Stomach (tissue), 9 donors: ENCODE results near the gene COL11A2. TPM values are rescaled to one million over a fixed set of nuclear protein-coding genes. Genes with fewer than 3 reads are reported as not detected.
A peak's percentile ranks its signal among the peaks of the same experiment; 100 is the strongest.

Experiments used
- DNase-seq, 2 donors: peaks; one replicate each; pipeline versions ENCODE4 v3.0.0 to v3.0.0-alpha.2; 2013 to 2019
- H3K27ac ChIP-seq, 5 donors: fragments of 200-600 bp in 4 of 5; sonication (generic) in 4 of 5; one replicate each; pipeline ENCODE4 v1.5.1; 2013 to 2019; ENCODE audit warnings: mild to moderate bottlenecking in 1 of 5, moderate library complexity in 1 of 5
- H3K27me3 ChIP-seq, 3 donors: fragments of 200-600 bp; sonication (generic); one replicate each; pipeline ENCODE4 v1.5.1; 2017 to 2019; ENCODE audit warnings: mixed run types in 1 of 3
- H3K36me3 ChIP-seq, 4 donors: fragments of 200-600 bp; sonication (generic); 1 replicate in 3 of 4; 2 replicates in 1 of 4; pipeline ENCODE4 v1.5.1; 2016 to 2019
- H3K4me1 ChIP-seq, 4 donors: fragments of 200-600 bp; sonication (generic); one replicate each; pipeline ENCODE4 v1.5.1; 2016 to 2019
- H3K4me3 ChIP-seq, 4 donors: fragments of 200-600 bp; sonication (generic) in 3 of 4; one replicate each; pipeline ENCODE4 v1.5.1; 2016 to 2019; ENCODE audit warnings: mild to moderate bottlenecking in 1 of 4
- H3K9me3 ChIP-seq, 4 donors: fragments of 200-600 bp; sonication (generic); one replicate each; pipeline ENCODE4 v1.5.1; 2016 to 2019
- EP300 ChIP-seq: sonication (generic); formaldehyde crosslinking; IDR thresholded peaks from one replicate; pipeline ENCODE4 v1.6.1; 2017; ENCODE audit warnings: antibody characterized with exemption
- POLR2A ChIP-seq, 4 donors: fragments of 450-650 bp; IDR thresholded peaks; one replicate each; pipeline ENCODE4 v1.6.1; 2016; ENCODE audit warnings: antibody characterized with exemption in 4 of 4, control low read depth in 2 of 4, mild to moderate bottlenecking in 1 of 4, moderate library complexity in 1 of 4
- POLR2AphosphoS5 ChIP-seq, 3 donors: sonication (generic); formaldehyde crosslinking; IDR thresholded peaks; one replicate each; pipeline ENCODE4 v1.6.1; 2016; ENCODE audit warnings: antibody characterized with exemption in 3 of 3
- WGBS, 5 donors: extraction: QIAGEN DNeasy Blood & Tissue Kit in 3 of 5; methylation state at CpG; one replicate each; pipeline versions ENCODE4 v1.1.5 to v1.1.7; 2013 to 2018; 5-methylcytosine and 5-hydroxymethylcytosine counted together
- intact Hi-C: fragments of 100-400 bp; cut with DNase I; formaldehyde crosslinking; loops from one replicate; pipeline ENCODE4 v1.15.1; 2023; ENCODE audit warnings: low total_unique reads
- polyA plus RNA-seq, 3 donors: library from polyadenylated mRNA; stranded (reverse); fragments of 200-250 nt; gene quantifications; one replicate each; pipeline ENCODE4 v1.2.3, GENCODE V29; 2013
- total RNA-seq, 5 donors: library from RNA; depleted of rRNA; stranded (reverse); fragments of >200 nt; gene quantifications; one replicate each; pipeline versions ENCODE4 v1.1.0 to v1.2.3, GENCODE V29; 2014 to 2016
- TF ChIP-seq, protein P1 (sequence below), 7 experiments: fragments of 450-650 bp in 4 of 7; fragments of 200-600 bp in 3 of 7; sonication (generic) in 3 of 7; IDR thresholded peaks; one replicate each; pipeline ENCODE4 v1.5.1; 2016 to 2019; ENCODE audit warnings: antibody characterized with exemption in 7 of 7, control low read depth in 2 of 7, mild to moderate bottlenecking in 1 of 7
- donor health status: healthy with polysubstance abuse.
- donor health status: Bipolar disorder and iron deficiency.
- donor health status: healthy.

COL11A2 gene
- total and polyA plus RNA-seq, 8 donors: under 0.01 to 1.5 (median 0.87) TPM; not detected in 3

DNA sequence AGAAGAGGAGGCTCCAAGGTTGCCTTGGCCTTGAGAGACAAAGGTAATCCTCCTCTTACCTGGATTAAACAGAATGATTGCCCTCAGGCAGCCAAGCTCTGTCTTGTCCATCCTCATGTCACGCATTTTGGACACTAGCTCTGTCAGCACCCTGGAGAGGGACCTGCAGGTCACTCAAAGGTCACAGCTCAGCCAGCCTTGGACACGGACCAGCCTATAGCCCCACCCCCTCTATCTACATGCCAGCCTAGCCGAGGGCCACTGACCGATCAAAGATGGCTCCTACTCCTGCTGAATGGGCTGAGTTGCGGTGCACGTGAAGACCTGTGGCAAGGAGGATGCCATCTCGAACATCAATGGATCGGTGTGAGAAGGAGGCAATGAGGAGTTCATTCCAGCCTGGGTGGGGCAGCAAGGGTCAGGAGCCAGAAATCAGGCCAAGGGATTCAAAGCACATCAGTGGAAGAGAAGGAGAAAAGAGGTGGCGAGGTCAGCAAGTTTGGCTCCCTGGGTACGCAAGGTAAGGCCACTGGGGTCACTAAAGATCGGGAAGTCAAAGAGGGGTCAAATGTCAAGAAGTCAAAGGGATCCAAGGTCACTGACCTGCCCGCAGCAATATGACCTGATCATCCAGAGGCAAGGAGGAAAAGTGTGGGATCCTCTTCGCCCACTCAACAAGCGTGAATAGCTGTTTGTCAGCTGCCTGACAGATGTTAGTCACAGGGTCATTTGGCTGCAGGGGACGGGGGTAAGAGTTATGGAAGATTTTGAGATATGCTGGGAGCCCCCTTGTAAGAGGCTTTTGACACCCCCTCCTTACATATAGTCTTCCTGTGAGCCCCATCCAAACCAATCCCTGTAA lies 3.3 kb upstream of the COL11A2 start:
- TF ChIP-seq EP300 (no peak), POLR2A (IDR thresholded peaks at IDR 0.05) (no peak)
- TF ChIP-seq, protein P1, sequence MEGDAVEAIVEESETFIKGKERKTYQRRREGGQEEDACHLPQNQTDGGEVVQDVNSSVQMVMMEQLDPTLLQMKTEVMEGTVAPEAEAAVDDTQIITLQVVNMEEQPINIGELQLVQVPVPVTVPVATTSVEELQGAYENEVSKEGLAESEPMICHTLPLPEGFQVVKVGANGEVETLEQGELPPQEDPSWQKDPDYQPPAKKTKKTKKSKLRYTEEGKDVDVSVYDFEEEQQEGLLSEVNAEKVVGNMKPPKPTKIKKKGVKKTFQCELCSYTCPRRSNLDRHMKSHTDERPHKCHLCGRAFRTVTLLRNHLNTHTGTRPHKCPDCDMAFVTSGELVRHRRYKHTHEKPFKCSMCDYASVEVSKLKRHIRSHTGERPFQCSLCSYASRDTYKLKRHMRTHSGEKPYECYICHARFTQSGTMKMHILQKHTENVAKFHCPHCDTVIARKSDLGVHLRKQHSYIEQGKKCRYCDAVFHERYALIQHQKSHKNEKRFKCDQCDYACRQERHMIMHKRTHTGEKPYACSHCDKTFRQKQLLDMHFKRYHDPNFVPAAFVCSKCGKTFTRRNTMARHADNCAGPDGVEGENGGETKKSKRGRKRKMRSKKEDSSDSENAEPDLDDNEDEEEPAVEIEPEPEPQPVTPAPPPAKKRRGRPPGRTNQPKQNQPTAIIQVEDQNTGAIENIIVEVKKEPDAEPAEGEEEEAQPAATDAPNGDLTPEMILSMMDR (IDR thresholded peaks at IDR 0.05): no peak
- DNase-seq: no peak
- WGBS, 5 donors: 76 to 82% (median 80%) methylated on average over 15 of the region's 15 CpGs
- H3K9me3 ChIP-seq: no peaks in the 10 kb centered on the region
- intact Hi-C loops: no loop called here
- H3K4me1 ChIP-seq: peaks cover 39 to 52% (median 47%) of the 10 kb centered on the region in 4 donors
- H3K4me3 ChIP-seq: no peak overlapping the region
- H3K27ac ChIP-seq: no peak overlapping the region
- H3K36me3 ChIP-seq: peaks cover 34 to 46% (median 38%) of the 10 kb centered on the region in 4 donors
- peaks cover 0 to 30% (median 18%) of the 10 kb centered on the region in 3 donors for H3K27me3 ChIP-seq

DNA sequence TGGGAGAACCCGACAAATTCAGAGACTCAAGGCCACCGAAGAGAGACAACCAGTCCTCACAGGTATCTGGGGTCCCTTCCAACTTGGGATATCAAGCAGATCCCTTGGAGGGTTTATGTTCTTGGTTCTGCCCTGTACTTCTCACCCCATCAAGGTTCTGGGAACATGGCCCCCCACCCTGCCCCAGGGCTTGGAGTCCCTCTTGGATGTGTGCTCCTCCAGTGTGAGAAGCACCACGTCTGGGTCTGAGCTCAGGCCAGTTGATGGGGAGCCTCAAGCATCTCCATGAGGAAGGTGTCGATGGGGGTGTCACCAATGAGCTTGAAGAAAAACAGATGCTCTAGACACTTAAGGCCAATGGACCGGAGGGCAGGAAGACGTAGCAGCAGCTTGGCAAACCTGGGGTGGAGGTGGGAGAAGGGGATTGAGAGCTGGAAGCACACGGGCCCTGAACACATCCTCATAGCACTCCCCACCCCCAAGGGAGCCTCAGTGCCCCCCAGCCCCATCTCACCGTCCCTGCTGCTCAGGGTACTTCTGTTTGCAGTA lies 2.2 kb upstream of the COL11A2 start:
- no peak overlapping the region for H3K4me3 ChIP-seq
- intact Hi-C loops: no loop called here
- no peak overlapping the region for H3K27ac ChIP-seq
- no peak for TF ChIP-seq POLR2A (IDR thresholded peaks at IDR 0.05)
- TF ChIP-seq POLR2AphosphoS5 (IDR thresholded peaks at IDR 0.05): no peak
- no peak for TF ChIP-seq EP300
- TF ChIP-seq, protein P1 (IDR thresholded peaks at IDR 0.05): no peak
- peaks cover 0 to 41% (median 18%) of the 10 kb centered on the region in 3 donors for H3K27me3 ChIP-seq
- DNase-seq: no peak
- H3K4me1 ChIP-seq: peaks cover 35 to 49% (median 42%) of the 10 kb centered on the region in 4 donors
- 72 to 83% (median 77%) methylated on average over 8 of the region's 8 CpGs for WGBS, 5 donors
- H3K9me3 ChIP-seq: no peaks in the 10 kb centered on the region
- peaks cover 34 to 46% (median 38%) of the 10 kb centered on the region in 4 donors for H3K36me3 ChIP-seq

DNA sequence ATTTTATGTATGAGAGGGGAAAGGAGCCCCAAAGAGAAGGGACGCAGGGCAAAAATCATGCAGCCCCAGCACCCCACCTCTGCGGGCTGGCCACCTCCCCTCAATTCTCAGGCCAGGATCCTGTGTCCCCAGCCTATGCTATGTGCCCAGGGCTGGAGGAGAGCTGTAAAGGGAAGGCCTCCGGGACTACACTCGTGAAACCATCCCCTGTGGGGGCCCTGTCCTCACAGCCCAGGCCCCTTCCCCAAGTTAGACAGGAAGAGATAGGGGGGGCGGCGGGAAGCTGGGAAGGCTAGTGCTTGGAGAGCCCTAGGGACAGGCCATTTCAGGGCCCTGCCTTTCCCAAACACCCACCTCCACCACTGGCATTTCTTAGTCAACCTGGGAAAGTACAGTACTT lies 1.4 kb upstream of the COL11A2 start:
- no peak for DNase-seq
- WGBS, 5 donors: 50 to 65% (median 54%) methylated on average over 6 of the region's 6 CpGs
- intact Hi-C loops: no loop called here
- no peaks in the 10 kb centered on the region for H3K9me3 ChIP-seq
- peak overlapping the region in 2 of 5 donors; percentile 29 to 71 for H3K27ac ChIP-seq
- peaks cover 28 to 40% (median 33%) of the 10 kb centered on the region in 4 donors for H3K4me1 ChIP-seq
- peaks cover 0 to 41% (median 18%) of the 10 kb centered on the region in 3 donors for H3K27me3 ChIP-seq
- peak overlapping the region; percentile 41 to 43 (median 41) for H3K4me3 ChIP-seq
- peaks cover 34 to 46% (median 38%) of the 10 kb centered on the region in 4 donors for H3K36me3 ChIP-seq
- TF ChIP-seq POLR2A (IDR thresholded peaks at IDR 0.05) (no peak), EP300 (no peak), POLR2AphosphoS5 (IDR thresholded peaks at IDR 0.05) (no peak)
- TF ChIP-seq, protein P1 (IDR thresholded peaks at IDR 0.05): no peak

DNA sequence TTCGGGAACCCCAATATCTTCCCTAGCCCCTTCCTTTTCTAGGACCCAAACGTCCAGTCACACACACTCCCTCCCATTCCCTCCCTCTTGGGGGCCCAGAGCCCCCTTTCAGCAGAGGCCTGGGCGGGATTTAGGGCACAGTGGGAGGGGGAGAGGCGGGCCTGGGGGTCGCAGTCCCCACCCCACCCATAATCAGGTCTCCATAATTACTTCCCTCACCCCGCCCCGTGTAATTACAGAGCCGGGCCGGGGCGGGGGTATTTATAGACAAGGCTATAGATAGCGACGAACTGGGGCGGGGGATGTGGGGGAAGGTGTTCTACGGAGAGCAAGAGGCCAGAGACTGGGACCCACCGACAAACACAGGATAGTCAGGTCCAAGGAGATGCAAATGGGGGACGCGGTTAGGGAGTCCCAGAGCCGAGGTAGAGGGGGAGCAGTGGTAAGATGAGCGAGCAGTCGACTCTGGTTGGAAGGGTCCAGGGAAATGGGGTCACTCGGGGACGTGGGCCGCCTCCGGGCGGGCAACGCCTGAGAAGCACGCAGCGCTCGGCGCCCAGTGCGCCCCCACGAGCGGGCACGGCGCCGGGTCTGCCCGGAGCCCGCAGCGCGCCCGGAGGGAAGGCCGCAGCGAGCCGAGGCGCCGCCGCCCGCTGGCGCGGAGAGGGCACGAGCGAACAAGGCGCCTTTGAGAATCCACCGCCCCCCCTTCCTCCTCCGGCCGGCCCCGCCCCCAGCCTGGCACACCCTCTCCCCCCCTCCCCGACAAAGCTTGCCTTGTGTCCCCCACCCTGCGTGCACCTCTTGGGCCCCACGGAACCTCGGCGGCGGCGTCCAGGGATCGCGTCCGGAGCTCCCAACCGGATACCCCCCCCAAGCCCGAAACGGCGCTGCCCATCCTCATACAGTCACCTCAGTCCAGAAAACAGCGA lies 670 bp upstream of the COL11A2 start:
- H3K4me1 ChIP-seq: peaks cover 22 to 33% (median 27%) of the 10 kb centered on the region in 4 donors
- H3K9me3 ChIP-seq: no peaks in the 10 kb centered on the region
- DNase-seq: peak in 1 of 2 donors; percentile 75
- peaks cover 34 to 40% (median 38%) of the 10 kb centered on the region in 4 donors for H3K36me3 ChIP-seq
- intact Hi-C loops: no loop called here
- H3K4me3 ChIP-seq: peak overlapping the region; percentile 41 to 43 (median 41)
- WGBS, 5 donors: 2 to 5% (median 3%) methylated on average over 32 to 71 of the region's 72 CpGs
- peak overlapping the region in 3 of 5 donors; percentile 10 to 71 (median 29) for H3K27ac ChIP-seq
- TF ChIP-seq EP300: no peak
- TF ChIP-seq, protein P1 (IDR thresholded peaks at IDR 0.05): no peak
- TF ChIP-seq POLR2A (IDR thresholded peaks at IDR 0.05): no peak
- TF ChIP-seq POLR2AphosphoS5 (IDR thresholded peaks at IDR 0.05): no peak
- H3K27me3 ChIP-seq: peaks cover 0 to 41% (median 18%) of the 10 kb centered on the region in 3 donors
